GM12874 (cell line): ENCODE data around the gene PAAF1.

Experiments
- TF ChIP-seq, protein P1 (sequence below): IDR thresholded peaks from 2 replicates; pipeline ENCODE4 v1.5.1; 2011; ENCODE audit warnings: low read depth, mild to moderate bottlenecking, control low read depth, low read length, moderate library complexity; ENCODE audit not compliant: insufficient read depth

Gene PAAF1

DNA sequence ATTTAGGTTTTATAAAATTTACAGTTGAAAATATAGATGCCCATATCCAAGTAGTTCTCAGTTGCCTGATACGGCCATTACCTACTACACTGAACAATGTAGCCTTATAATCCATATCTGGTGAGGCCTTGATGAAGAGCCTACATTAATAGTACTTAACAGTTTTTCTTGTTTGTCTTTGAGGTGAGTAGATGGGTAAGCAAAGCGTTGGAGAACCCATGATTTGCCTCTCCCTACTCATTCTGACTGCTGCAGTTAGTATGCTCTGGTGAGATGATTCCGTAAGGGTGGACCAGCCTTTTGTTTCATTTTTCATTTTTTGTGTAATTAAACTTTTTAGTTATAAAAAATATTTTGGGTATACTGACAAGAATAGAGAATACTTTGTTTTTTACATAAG, 11.4 kb downstream of the PAAF1 start:
- TF ChIP-seq, protein P1, sequence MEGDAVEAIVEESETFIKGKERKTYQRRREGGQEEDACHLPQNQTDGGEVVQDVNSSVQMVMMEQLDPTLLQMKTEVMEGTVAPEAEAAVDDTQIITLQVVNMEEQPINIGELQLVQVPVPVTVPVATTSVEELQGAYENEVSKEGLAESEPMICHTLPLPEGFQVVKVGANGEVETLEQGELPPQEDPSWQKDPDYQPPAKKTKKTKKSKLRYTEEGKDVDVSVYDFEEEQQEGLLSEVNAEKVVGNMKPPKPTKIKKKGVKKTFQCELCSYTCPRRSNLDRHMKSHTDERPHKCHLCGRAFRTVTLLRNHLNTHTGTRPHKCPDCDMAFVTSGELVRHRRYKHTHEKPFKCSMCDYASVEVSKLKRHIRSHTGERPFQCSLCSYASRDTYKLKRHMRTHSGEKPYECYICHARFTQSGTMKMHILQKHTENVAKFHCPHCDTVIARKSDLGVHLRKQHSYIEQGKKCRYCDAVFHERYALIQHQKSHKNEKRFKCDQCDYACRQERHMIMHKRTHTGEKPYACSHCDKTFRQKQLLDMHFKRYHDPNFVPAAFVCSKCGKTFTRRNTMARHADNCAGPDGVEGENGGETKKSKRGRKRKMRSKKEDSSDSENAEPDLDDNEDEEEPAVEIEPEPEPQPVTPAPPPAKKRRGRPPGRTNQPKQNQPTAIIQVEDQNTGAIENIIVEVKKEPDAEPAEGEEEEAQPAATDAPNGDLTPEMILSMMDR, result no peak

DNA sequence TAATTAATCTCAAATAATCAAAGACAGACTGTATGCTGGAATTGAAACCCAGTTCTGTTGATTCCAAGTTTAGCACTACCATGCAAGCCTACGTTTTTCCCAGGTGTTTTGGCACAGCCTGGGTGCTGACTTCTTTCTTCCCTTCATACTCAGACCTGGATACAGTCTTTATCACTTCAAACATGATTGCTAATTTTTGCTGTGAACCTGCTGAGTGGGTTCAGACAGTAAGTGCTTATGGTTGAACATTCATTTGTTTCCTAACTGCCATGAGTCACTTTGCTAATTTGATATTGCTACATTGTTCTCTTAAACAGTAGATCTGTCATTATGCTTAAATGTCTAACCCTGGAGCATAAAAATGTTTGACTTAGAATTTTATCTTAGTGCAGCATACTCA, 12.2 kb downstream of the PAAF1 start:
- TF ChIP-seq, protein P1, result no peak

DNA sequence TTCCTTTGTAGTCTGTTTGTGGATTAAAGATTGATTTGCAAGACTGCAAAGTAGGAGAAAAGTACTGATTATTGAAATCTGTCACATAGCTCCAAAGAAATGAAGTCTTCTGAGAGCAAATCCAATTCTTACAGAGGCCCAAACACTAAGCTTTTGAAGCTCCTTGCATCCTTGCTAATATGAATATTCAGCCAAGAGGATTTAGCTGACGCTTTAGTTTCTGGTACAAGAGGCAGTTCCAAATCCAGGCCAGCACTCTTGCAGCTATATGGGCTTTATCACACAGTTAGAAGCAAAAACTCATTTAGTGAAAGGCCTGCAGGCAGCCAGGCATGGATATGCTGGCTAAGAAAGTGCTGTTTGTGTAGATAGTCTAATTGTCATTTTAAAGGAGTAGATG, 12.7 kb downstream of the PAAF1 start:
- TF ChIP-seq, protein P1, result no peak

DNA sequence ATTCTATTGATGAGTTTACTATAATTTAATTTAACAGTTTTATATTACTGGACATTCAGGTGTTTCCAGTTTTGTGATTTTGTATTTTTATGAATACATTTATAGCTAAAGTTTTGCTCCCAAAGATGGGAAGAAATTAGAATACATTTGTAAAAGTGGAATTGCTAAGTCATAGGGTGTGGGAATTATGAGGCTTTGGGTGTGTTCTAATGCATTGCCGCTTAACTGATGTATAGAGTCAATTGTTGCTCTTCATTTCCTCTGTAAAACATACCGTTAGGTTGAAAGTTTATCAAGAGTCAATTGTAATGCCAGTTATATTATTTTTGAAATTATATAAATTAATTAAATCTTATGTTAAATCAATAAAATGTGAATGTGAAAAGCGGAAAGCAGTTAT, 16.2 kb downstream of the PAAF1 start:
- TF ChIP-seq, protein P1, result no peak

DNA sequence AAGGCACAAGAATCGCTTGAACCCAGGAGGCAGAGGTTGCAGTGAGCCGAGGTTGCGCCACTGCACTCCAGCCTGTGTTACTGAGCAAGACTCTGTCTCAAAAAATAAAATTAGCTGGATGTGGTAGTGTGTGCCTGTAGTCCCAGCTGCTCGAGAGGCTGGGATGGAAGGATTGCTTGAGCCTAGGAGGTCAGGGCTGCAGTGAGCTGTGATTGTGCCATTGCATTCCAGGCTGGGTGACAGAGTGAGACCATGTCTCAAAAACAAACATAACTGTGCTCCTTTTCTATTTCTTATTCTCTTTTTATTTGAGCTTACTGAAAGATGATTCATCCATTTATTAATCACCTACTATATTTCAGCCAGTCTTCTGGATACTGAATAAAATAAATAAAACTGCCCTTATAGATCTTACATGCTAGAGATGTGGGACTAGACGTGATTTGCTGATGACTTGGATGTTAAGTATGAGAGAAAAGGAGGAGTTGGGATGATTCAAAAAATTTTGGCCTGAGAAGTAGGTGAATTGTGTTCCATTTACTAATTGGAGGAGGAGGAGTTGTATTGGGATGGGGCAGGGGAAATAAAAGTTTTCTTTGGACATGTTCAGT, 18.0 kb downstream of the PAAF1 start:
- TF ChIP-seq, protein P1, result no peak

DNA sequence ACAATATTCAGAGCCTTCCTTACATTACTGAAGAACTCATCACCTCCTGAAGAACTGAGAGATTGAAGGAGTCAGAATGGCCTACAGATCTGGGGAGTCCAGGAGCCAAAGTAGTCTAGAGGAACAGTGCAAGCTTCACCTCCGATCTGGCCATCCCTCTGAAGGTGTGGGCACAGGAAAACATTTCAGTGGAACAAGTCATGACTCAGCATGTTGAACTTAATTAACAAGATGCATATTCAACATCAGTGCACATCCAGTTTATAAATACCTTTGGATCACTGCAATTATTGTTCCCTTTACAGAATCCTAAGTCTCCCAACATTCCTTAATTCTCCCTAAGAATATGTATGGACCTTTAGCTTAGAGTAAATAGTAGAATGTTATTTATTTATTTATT, 25.5 kb downstream of the PAAF1 start:
- TF ChIP-seq, protein P1, result no peak

DNA sequence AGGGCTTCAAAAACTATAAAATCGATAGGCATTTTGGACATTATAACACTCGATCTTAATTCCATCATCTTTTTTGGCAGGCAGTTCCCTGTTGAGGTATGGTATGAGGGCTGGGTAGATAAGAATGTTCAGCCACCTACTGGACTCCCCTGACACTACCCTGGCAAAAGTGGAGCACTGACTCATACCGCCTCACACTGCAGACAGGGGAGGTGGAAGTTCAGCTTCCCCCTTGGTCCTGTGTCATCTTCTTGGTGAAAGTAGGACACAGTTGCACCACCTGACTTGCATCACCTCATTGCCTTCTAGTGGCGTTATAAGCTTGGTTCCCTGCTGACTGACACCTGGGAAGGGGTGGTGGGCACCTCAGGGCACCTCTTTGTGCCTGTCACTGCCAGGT, 30.4 kb downstream of the PAAF1 start:
- TF ChIP-seq, protein P1, result no peak
